Adrenal gland (tissue), 5 donors: ENCODE measurements around the gene SPACA4.

Source experiments
- POLR2A ChIP-seq, 2 donors: fragments of 450-650 bp; IDR thresholded peaks; one replicate each; pipeline ENCODE4 v1.6.1; 2017; ENCODE audit warnings: antibody characterized with exemption in 2 of 2, mild to moderate bottlenecking in 2 of 2, moderate library complexity in 1 of 2
- TF ChIP-seq, protein P1 (sequence below), 6 experiments: fragments of 450-650 bp in 4 of 6; fragments of 200-600 bp in 2 of 6; sonication (generic) in 1 of 6; IDR thresholded peaks; 1 replicate in 5 of 6; 2 replicates in 1 of 6; pipeline versions ENCODE4 v1.5.1 to v1.8.0; 2016 to 2021; ENCODE audit warnings: antibody characterized with exemption in 6 of 6, mild to moderate bottlenecking in 2 of 6, moderate library complexity in 1 of 6
- donor health status: DM: no; HTN: no; CAD: no.

DNA sequence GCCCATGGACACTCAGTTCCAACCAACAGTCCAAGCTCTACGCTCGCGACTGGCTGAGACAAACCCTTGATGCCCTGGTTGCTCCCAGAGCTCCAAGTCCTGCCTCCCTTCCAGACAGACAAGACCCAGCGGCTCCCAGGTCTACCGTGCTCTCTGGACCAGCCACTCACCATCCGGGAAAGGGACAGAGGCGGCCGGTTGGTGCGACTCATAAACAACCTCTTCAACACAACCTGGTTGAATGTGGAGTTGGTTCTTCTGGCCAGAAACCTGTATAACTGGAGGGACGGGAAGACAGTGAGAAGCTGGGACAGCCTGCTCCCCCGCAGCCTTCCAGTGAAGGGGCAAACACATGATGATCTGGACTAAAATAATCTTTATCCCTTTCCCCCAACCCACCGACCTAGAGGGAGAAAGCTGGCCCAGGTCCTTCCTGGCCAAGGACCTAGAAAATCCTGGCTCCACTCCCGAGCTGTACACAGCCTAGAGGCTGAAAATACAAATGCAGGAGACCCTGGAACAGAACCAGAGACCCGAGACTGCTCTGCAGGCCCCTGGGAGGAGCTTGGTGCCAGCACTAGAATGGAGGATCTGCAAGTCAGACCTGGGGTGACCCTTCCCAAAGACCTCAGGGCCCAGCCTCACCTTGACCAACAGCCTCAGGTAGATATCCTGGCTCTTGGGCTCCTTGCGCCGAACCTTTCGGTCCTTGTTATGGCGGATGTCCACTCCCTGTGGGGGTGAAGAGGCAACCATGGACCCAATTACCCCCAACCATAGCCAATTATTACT lies 10.8 kb downstream of the SPACA4 start:
- TF ChIP-seq, protein P1, sequence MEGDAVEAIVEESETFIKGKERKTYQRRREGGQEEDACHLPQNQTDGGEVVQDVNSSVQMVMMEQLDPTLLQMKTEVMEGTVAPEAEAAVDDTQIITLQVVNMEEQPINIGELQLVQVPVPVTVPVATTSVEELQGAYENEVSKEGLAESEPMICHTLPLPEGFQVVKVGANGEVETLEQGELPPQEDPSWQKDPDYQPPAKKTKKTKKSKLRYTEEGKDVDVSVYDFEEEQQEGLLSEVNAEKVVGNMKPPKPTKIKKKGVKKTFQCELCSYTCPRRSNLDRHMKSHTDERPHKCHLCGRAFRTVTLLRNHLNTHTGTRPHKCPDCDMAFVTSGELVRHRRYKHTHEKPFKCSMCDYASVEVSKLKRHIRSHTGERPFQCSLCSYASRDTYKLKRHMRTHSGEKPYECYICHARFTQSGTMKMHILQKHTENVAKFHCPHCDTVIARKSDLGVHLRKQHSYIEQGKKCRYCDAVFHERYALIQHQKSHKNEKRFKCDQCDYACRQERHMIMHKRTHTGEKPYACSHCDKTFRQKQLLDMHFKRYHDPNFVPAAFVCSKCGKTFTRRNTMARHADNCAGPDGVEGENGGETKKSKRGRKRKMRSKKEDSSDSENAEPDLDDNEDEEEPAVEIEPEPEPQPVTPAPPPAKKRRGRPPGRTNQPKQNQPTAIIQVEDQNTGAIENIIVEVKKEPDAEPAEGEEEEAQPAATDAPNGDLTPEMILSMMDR (IDR thresholded peaks at IDR 0.05) = peak in 5 of 6 experiments; percentile 4 to 27 (median 14)
- TF ChIP-seq POLR2A (IDR thresholded peaks at IDR 0.05) = no peak
